ENCODE results near the gene ITK.
"Not testable (repeated sequence)": the region's sequence is repeated elsewhere in the genome, so short reads cannot be mapped to it uniquely, and the experiment has no call there.

The ITK gene

DNA sequence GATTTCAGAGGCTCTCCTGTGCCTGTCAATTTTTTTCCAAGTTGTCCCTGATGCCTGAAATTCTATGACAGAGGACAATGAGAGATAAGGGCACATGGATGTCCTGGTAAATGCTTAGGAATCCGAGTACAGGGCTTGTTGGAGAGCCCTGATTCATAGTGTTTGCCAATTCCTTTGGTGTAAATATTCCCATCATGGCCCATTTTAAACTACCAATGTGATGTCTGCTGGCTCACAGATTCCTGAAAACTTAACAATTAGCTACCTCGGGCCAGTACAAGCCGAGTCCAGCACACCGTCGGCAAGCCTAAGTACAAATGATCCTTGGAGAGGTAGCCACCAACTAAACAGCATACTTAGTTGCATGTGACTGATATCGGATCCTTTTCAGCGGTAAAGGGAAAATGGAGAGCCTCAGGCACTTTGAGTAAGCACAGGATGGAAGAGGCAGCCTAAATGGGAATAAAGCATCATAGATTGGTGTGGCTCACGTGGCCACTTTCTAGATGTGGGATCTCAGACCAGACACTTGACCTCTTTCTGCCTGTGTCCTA, 3.6 kb downstream of the ITK start:
- Histone ChIP-seq H3K9ac (ENCODE audit: low read depth, low read length) (peak overlapping the region; percentile 33), H2AFZ (ENCODE audit: low read depth, low read length) (no peak overlapping the region), H3K79me2 (ENCODE audit: insufficient read depth, low read length) (peaks cover 98% of the 10 kb centered on the region), H4K20me1 (ENCODE audit: insufficient read depth, low read length) (peaks cover 27% of the 10 kb centered on the region; the same call in 1 of the 2 replicates), H3K4me2 (ENCODE audit: insufficient read depth, low read length) (peak overlapping the region; percentile 68), H3K27me3 (ENCODE audit: insufficient read depth, low read length, poor library complexity) (no peaks in the 10 kb centered on the region), H3K27ac (ENCODE audit: low read length) (peak overlapping the region; percentile 40), H3K4me3 (ENCODE audit: low read depth in 1 of 2, low read length in 2 of 2) (peak overlapping the region in 1 of 2 experiments; percentile 68; a peak in 2 of 4 replicates), H3K4me1 (ENCODE audit: insufficient read depth, low read length) (peaks cover 77% of the 10 kb centered on the region), H3K9me3 (ENCODE audit: insufficient read depth, low read length, severe bottlenecking) (no peaks in the 10 kb centered on the region), H3K36me3 (ENCODE audit: insufficient read depth, low read length) (peaks cover 58% of the 10 kb centered on the region)
- DNase-seq, result no peak
- no peak for ATAC-seq (ENCODE audit: insufficient read depth, low read depth)
- TF ChIP-seq, protein P1, sequence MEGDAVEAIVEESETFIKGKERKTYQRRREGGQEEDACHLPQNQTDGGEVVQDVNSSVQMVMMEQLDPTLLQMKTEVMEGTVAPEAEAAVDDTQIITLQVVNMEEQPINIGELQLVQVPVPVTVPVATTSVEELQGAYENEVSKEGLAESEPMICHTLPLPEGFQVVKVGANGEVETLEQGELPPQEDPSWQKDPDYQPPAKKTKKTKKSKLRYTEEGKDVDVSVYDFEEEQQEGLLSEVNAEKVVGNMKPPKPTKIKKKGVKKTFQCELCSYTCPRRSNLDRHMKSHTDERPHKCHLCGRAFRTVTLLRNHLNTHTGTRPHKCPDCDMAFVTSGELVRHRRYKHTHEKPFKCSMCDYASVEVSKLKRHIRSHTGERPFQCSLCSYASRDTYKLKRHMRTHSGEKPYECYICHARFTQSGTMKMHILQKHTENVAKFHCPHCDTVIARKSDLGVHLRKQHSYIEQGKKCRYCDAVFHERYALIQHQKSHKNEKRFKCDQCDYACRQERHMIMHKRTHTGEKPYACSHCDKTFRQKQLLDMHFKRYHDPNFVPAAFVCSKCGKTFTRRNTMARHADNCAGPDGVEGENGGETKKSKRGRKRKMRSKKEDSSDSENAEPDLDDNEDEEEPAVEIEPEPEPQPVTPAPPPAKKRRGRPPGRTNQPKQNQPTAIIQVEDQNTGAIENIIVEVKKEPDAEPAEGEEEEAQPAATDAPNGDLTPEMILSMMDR (IDR thresholded peaks at IDR 0.05; ENCODE audit: borderline replicate concordance, extremely low read depth, low read length, poor library complexity, severe bottlenecking), result no peak

DNA sequence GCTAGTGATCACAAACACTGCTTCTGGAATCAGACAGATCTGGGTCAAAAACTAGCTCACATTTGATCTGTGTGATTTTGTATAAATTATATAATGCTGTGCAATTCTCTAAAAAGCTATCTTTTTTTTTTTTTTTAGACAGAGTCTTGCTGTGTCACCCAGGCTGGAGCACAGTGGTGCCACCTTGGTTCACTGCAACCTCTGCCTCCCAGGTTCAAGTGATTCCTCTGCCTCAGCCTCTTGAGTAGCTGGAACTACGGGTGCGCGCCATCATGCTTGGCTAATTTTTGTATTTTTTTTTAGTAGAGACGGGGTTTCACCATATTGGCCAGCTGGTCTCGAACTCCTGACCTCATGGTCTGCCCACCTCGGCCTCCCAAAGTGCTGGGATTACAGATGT, 4.5 kb downstream of the ITK start:
- not testable (repeated sequence) for H2AFZ ChIP-seq (ENCODE audit: low read depth, low read length); DNase-seq; ATAC-seq (ENCODE audit: insufficient read depth, low read depth); H3K9me3 ChIP-seq (ENCODE audit: insufficient read depth, low read length, severe bottlenecking); H3K27me3 ChIP-seq (ENCODE audit: insufficient read depth, low read length, poor library complexity); H3K9ac ChIP-seq (ENCODE audit: low read depth, low read length)
- peak overlapping the region; percentile 68 for H3K4me2 ChIP-seq (ENCODE audit: insufficient read depth, low read length)
- H3K4me3 ChIP-seq (ENCODE audit: low read depth in 1 of 2, low read length in 2 of 2), result peak overlapping the region in 1 of 2 experiments; percentile 68; a peak in 1 of 4 replicates
- H3K4me1 ChIP-seq (ENCODE audit: insufficient read depth, low read length), result peaks cover 72% of the 10 kb centered on the region
- H4K20me1 ChIP-seq (ENCODE audit: insufficient read depth, low read length), result peaks cover 27% of the 10 kb centered on the region; the same call in 1 of the 2 replicates
- peaks cover 58% of the 10 kb centered on the region for H3K36me3 ChIP-seq (ENCODE audit: insufficient read depth, low read length)
- H3K27ac ChIP-seq (ENCODE audit: low read length), result peak overlapping the region; percentile 40; the same call in 1 of the 2 replicates
- peaks cover 99% of the 10 kb centered on the region for H3K79me2 ChIP-seq (ENCODE audit: insufficient read depth, low read length)

DNA sequence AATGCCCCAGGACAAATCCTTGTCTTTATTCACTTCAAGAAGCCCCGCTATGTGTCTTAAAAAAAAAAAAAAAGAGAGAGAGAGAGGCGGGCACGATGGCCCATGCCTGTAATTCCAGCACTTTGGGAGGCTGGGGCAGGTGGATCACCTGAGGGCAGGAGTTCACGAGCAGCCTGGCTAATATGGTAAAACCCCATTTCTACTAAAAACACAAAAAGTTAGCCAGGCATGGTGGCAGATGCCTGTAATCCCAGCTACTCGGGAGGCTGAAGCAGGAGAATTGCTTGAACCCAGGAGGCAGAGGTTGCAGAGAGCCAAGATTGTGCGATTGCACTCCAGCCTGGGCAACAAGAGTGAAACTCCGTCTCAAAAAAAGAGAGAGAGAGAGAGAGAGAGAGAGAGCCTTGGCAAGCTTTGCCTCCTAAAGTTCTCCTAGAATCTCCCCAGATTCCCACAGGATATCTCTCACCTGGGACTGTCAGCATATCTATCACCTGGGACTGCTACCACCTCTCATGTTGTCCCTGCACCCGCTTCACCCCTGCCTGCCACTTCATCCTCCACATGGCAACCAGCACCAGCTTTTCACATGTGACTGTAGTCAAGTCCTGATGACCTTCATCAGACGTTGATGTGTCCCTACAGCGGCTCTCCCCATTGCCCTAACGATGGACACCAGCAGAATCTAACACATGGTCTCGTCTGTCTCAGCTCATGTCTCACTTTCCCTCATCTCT, 5.8 kb downstream of the ITK start:
- Histone ChIP-seq H3K27me3 (ENCODE audit: insufficient read depth, low read length, poor library complexity) (no peaks in the 10 kb centered on the region), H3K36me3 (ENCODE audit: insufficient read depth, low read length) (peaks cover 65% of the 10 kb centered on the region), H3K4me3 (ENCODE audit: low read depth in 1 of 2, low read length in 2 of 2) (no peak overlapping the region), H3K27ac (ENCODE audit: low read length) (no peak overlapping the region), H3K4me1 (ENCODE audit: insufficient read depth, low read length) (peaks cover 74% of the 10 kb centered on the region), H4K20me1 (ENCODE audit: insufficient read depth, low read length) (peaks cover 33% of the 10 kb centered on the region), H3K9me3 (ENCODE audit: insufficient read depth, low read length, severe bottlenecking) (no peaks in the 10 kb centered on the region), H3K79me2 (ENCODE audit: insufficient read depth, low read length) (peaks cover 100% of the 10 kb centered on the region), H3K9ac (ENCODE audit: low read depth, low read length) (no peak overlapping the region), H3K4me2 (ENCODE audit: insufficient read depth, low read length) (peak overlapping the region; percentile 33; the same call in 1 of the 2 replicates), H2AFZ (ENCODE audit: low read depth, low read length) (no peak overlapping the region)
- ATAC-seq (ENCODE audit: insufficient read depth, low read depth) (no peak), DNase-seq (no peak)
- TF ChIP-seq, protein P1 (IDR thresholded peaks at IDR 0.05; ENCODE audit: borderline replicate concordance, extremely low read depth, low read length, poor library complexity, severe bottlenecking), result no peak
- TF ChIP-seq EZH2 (IDR thresholded peaks at IDR 0.05; ENCODE audit: borderline replicate concordance, low read depth, low read length, severe bottlenecking), result no peak

- Histone ChIP-seq H3K4me1 (ENCODE audit: insufficient read depth, low read length) (peaks cover 81% of the 10 kb centered on the region), H3K9me3 (ENCODE audit: insufficient read depth, low read length, severe bottlenecking) (no peaks in the 10 kb centered on the region), H3K9ac (ENCODE audit: low read depth, low read length) (no peak overlapping the region), H4K20me1 (ENCODE audit: insufficient read depth, low read length) (peaks cover 33% of the 10 kb centered on the region), H3K27ac (ENCODE audit: low read length) (0 out of 2 replicates have a peak overlapping the region, but pooled peaks have one; percentile 5), H3K79me2 (ENCODE audit: insufficient read depth, low read length) (peaks cover 100% of the 10 kb centered on the region), H3K36me3 (ENCODE audit: insufficient read depth, low read length) (peaks cover 68% of the 10 kb centered on the region), H3K4me3 (ENCODE audit: low read depth in 1 of 2, low read length in 2 of 2) (no peak overlapping the region), H3K4me2 (ENCODE audit: insufficient read depth, low read length) (peak overlapping the region; percentile 33), H3K27me3 (ENCODE audit: insufficient read depth, low read length, poor library complexity) (no peaks in the 10 kb centered on the region), H2AFZ (ENCODE audit: low read depth, low read length) (no peak overlapping the region)
- TF ChIP-seq, protein P1 (IDR thresholded peaks at IDR 0.05; ENCODE audit: borderline replicate concordance, extremely low read depth, low read length, poor library complexity, severe bottlenecking), result no peak
- no peak for TF ChIP-seq EZH2 (IDR thresholded peaks at IDR 0.05; ENCODE audit: borderline replicate concordance, low read depth, low read length, severe bottlenecking)
- ATAC-seq (ENCODE audit: insufficient read depth, low read depth), result no peak
- no peak for DNase-seq
Observed at GRCh38 chr5:157187046-157187754, 6.6 kb downstream of the ITK start.

Measured in DND-41 (cell line).